Measurements from ENCODE around the gene GALNTL6. TPM values are rescaled to one million over a fixed set of nuclear protein-coding genes. Genes with fewer than 3 reads are reported as not detected.

Gene GALNTL6
- total RNA-seq, 4 donors from 2014 or later = 0.82 to 0.95 TPM; not detected in 2

DNA sequence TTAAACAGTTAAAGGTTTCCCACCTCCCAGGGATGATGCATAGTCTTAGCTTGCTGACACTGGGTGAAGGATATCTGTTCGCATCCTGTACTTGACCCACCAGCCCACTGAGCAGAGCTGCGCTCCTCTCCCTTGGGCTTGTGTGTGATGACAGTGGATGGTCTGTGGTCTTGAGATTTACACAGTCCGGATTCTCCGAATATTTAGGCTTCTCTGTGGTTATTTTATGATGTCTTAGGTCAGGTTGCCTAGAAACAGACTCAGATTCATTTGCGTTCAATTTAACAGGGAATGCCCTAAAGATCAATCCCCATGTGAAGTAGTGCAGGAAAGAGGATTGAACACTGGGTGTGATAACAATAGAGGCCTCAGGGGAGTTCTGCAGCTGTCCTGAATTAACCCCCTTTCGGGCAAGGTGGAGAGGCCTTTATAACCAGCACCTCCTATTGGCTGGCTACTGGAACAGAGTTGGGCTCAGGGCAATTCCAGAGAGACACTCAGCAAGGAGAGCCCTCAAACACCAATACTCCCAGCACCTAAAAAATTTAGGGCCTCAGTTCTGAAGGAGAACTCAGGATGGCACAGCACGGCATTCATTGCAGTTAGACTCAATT lies 702.2 kb downstream of the GALNTL6 start:
- intact Hi-C loops (cut with DNase I; ENCODE audit: low total_unique reads) = no loop called here
- no peaks in the 10 kb centered on the region for H3K4me1 ChIP-seq
- no peaks in the 10 kb centered on the region for H3K9me3 ChIP-seq
- no peak overlapping the region for H3K4me3 ChIP-seq
- no peak for DNase-seq
- H3K27ac ChIP-seq = no peak overlapping the region
- H3K36me3 ChIP-seq = no peaks in the 10 kb centered on the region
- in situ Hi-C loops (cut with MboI; ENCODE audit: low pct_ligation_motif_present in 1 of 4, low pct_unique_long_range_greater_than_20kb in 1 of 4, low sequenced_read_pairs in 3 of 4) = no loop called here
- WGBS, 2 donors (ENCODE audit: low coverage in 1 of 2) = 67 to 85% methylated on average over 3 to 7 of the region's 7 CpGs
- H3K27me3 ChIP-seq = no peaks in the 10 kb centered on the region
- no peak for TF ChIP-seq POLR2A (IDR thresholded peaks at IDR 0.05)
- TF ChIP-seq, protein P1, sequence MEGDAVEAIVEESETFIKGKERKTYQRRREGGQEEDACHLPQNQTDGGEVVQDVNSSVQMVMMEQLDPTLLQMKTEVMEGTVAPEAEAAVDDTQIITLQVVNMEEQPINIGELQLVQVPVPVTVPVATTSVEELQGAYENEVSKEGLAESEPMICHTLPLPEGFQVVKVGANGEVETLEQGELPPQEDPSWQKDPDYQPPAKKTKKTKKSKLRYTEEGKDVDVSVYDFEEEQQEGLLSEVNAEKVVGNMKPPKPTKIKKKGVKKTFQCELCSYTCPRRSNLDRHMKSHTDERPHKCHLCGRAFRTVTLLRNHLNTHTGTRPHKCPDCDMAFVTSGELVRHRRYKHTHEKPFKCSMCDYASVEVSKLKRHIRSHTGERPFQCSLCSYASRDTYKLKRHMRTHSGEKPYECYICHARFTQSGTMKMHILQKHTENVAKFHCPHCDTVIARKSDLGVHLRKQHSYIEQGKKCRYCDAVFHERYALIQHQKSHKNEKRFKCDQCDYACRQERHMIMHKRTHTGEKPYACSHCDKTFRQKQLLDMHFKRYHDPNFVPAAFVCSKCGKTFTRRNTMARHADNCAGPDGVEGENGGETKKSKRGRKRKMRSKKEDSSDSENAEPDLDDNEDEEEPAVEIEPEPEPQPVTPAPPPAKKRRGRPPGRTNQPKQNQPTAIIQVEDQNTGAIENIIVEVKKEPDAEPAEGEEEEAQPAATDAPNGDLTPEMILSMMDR (IDR thresholded peaks at IDR 0.05) = no peak
- no peak for TF ChIP-seq EP300 (IDR thresholded peaks at IDR 0.05; ENCODE audit: low read depth)
- TF ChIP-seq POLR2AphosphoS5 (IDR thresholded peaks at IDR 0.05) = no peak

DNA sequence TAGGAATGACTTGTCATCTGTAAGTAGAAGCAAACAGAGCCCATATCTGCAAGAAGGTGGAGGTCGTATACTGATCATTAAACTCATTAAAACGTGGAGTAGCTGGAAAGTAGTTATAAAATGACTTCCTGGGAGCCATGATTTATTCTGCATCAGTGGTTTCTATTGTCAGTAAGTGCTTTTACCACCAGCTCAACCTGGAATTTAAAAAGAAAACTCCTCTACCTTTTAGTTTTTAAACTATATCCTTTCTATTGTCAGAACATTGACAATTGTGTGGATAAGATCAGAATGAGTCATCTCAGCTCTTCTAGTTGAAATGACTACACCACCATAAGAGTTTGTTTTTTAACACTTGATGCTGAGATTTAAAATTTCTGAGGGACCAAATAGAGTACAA lies 704.2 kb downstream of the GALNTL6 start:
- Histone ChIP-seq H3K27ac (no peak overlapping the region), H3K4me3 (no peak overlapping the region), H3K9me3 (no peaks in the 10 kb centered on the region), H3K36me3 (no peaks in the 10 kb centered on the region), H3K27me3 (no peaks in the 10 kb centered on the region), H3K4me1 (no peaks in the 10 kb centered on the region)
- in situ Hi-C loops (cut with MboI; ENCODE audit: low pct_ligation_motif_present in 1 of 4, low pct_unique_long_range_greater_than_20kb in 1 of 4, low sequenced_read_pairs in 3 of 4) = no loop called here
- no peak for DNase-seq
- 24 to 27% methylated on average over 2 of the region's 2 CpGs for WGBS, 2 donors (ENCODE audit: low coverage in 1 of 2)
- no peak for TF ChIP-seq POLR2A (IDR thresholded peaks at IDR 0.05)
- no peak for TF ChIP-seq POLR2AphosphoS5 (IDR thresholded peaks at IDR 0.05)
- TF ChIP-seq, protein P1 (IDR thresholded peaks at IDR 0.05) = no peak
- no peak for TF ChIP-seq EP300 (IDR thresholded peaks at IDR 0.05; ENCODE audit: low read depth)
- intact Hi-C loops (cut with DNase I; ENCODE audit: low total_unique reads) = no loop called here

DNA sequence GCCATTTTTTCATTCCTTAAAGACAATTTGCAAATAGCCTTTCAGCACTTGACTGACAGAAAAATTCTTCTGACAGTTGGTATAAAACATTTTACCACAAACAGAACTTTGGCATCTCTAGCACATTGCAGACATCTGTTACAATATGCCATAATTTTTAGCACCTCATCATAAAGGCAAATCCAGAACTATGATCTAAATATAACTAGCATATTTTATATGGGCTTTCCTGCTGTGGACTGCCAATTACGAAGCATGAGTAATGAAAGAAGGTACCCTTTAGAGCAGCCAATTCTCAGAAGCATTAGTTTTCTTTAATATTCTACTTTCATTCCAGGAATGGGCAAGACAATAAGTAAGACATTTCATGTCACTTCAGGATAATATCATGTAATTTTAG lies 708.0 kb downstream of the GALNTL6 start:
- no peak for DNase-seq
- Histone ChIP-seq H3K36me3 (no peaks in the 10 kb centered on the region), H3K4me3 (no peak overlapping the region), H3K4me1 (no peaks in the 10 kb centered on the region), H3K9me3 (no peaks in the 10 kb centered on the region), H3K27ac (no peak overlapping the region), H3K27me3 (no peaks in the 10 kb centered on the region)
- intact Hi-C loops (cut with DNase I; ENCODE audit: low total_unique reads) (no loop called here), in situ Hi-C loops (cut with MboI; ENCODE audit: low pct_ligation_motif_present in 1 of 4, low pct_unique_long_range_greater_than_20kb in 1 of 4, low sequenced_read_pairs in 3 of 4) (no loop called here)
- 32 to 36% methylated on average over 1 of the region's 1 CpG for WGBS, 2 donors (ENCODE audit: low coverage in 1 of 2)
- TF ChIP-seq POLR2A (IDR thresholded peaks at IDR 0.05) = no peak
- TF ChIP-seq EP300 (IDR thresholded peaks at IDR 0.05; ENCODE audit: low read depth) = no peak
- no peak for TF ChIP-seq POLR2AphosphoS5 (IDR thresholded peaks at IDR 0.05)
- TF ChIP-seq, protein P1 (IDR thresholded peaks at IDR 0.05) = no peak

DNA sequence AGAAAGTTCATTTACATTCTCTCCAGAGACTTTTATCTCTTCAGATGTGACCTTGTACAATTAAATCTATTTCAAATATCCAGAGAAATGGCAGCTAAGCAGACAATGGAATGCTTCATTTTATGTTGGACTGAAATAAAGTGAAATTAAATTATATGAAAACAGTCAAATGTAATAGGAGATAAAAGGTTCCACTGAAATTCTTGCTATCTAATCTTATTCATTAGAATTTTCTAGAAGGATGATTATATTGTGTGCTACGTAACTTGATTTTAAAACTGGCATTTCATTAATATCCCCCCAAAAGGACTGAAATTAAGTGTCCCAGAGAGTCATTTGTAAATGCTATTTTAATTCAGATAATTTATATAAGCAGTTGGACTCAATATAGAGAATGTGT lies 708.5 kb downstream of the GALNTL6 start:
- H3K36me3 ChIP-seq = no peaks in the 10 kb centered on the region
- no peak overlapping the region for H3K4me3 ChIP-seq
- H3K27ac ChIP-seq = no peak overlapping the region
- intact Hi-C loops (cut with DNase I; ENCODE audit: low total_unique reads) (no loop called here), in situ Hi-C loops (cut with MboI; ENCODE audit: low pct_ligation_motif_present in 1 of 4, low pct_unique_long_range_greater_than_20kb in 1 of 4, low sequenced_read_pairs in 3 of 4) (no loop called here)
- 90 to 93% methylated on average over 1 of the region's 1 CpG for WGBS, 2 donors (ENCODE audit: low coverage in 1 of 2)
- DNase-seq = no peak
- H3K9me3 ChIP-seq = no peaks in the 10 kb centered on the region
- TF ChIP-seq EP300 (IDR thresholded peaks at IDR 0.05; ENCODE audit: low read depth) (no peak), POLR2A (IDR thresholded peaks at IDR 0.05) (no peak), POLR2AphosphoS5 (IDR thresholded peaks at IDR 0.05) (no peak)
- TF ChIP-seq, protein P1 (IDR thresholded peaks at IDR 0.05) = no peak
- no peaks in the 10 kb centered on the region for H3K27me3 ChIP-seq
- no peaks in the 10 kb centered on the region for H3K4me1 ChIP-seq
